OCI-LY7 (cell line): ENCODE measurements around the gene JPH2.

Source experiments
- EZH2phosphoT487 ChIP-seq: fragments of 200-600 bp; sonication (generic); IDR thresholded peaks from 2 replicates; pipeline ENCODE4 v1.6.1; 2018; ENCODE audit warnings: low read depth, borderline replicate concordance, mild to moderate bottlenecking, mixed run types, antibody characterized with exemption, low read length, moderate library complexity, mixed read lengths
- TF ChIP-seq, protein P1 (sequence below): fragments of 200-600 bp; sonication (generic); conservative IDR thresholded peaks from 2 replicates; pipeline ENCODE4 v1.5.1; 2014; ENCODE audit warnings: mild to moderate bottlenecking, antibody characterized with exemption, low read length, moderate library complexity, mixed read lengths

- TF ChIP-seq, protein P1, sequence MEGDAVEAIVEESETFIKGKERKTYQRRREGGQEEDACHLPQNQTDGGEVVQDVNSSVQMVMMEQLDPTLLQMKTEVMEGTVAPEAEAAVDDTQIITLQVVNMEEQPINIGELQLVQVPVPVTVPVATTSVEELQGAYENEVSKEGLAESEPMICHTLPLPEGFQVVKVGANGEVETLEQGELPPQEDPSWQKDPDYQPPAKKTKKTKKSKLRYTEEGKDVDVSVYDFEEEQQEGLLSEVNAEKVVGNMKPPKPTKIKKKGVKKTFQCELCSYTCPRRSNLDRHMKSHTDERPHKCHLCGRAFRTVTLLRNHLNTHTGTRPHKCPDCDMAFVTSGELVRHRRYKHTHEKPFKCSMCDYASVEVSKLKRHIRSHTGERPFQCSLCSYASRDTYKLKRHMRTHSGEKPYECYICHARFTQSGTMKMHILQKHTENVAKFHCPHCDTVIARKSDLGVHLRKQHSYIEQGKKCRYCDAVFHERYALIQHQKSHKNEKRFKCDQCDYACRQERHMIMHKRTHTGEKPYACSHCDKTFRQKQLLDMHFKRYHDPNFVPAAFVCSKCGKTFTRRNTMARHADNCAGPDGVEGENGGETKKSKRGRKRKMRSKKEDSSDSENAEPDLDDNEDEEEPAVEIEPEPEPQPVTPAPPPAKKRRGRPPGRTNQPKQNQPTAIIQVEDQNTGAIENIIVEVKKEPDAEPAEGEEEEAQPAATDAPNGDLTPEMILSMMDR: no peak
- TF ChIP-seq EZH2phosphoT487: no peak
Measured at GRCh38 chr20:44195605-44196004, 8.6 kb upstream of the JPH2 start.
